H9 (cell line): ENCODE data around the gene KCTD1. TPM values are rescaled to one million over a fixed set of nuclear protein-coding genes. Genes with fewer than 3 reads are reported as not detected.

Source experiments
- DNase-seq: peaks from one replicate; pipeline ENCODE4 v3.0.0-alpha.2; 2017
- H2AFZ ChIP-seq: one replicate; pipeline ENCODE4 v1.6.1; 2013; ENCODE audit warnings: mild to moderate bottlenecking, low read length, control low read depth, moderate library complexity
- H2AK5ac ChIP-seq: 2 replicates; pipeline ENCODE4 v1.6.1; 2013; ENCODE audit warnings: low read length, control low read depth, mixed read lengths; ENCODE audit not compliant: insufficient read length
- H2BK120ac ChIP-seq: one replicate; pipeline ENCODE4 v1.6.1; 2013; ENCODE audit warnings: low read depth, mild to moderate bottlenecking, low read length, control low read depth, inconsistent platforms; ENCODE audit not compliant: poor library complexity, severe bottlenecking
- H2BK12ac ChIP-seq: 2 replicates; pipeline ENCODE4 v1.6.1; 2013; ENCODE audit warnings: low read length, control low read depth, mixed read lengths, low read depth; ENCODE audit not compliant: insufficient read length
- H2BK15ac ChIP-seq: 2 replicates; pipeline ENCODE4 v1.6.1; 2013; ENCODE audit warnings: low read depth, low read length, control low read depth
- H2BK20ac ChIP-seq: one replicate; pipeline ENCODE4 v1.6.1; 2013; ENCODE audit warnings: low read depth, mild to moderate bottlenecking, low read length, control low read depth, inconsistent platforms; ENCODE audit not compliant: poor library complexity, severe bottlenecking
- H2BK5ac ChIP-seq: 2 replicates; pipeline ENCODE4 v1.6.1; 2013; ENCODE audit warnings: low read length, control low read depth, mixed read lengths; ENCODE audit not compliant: insufficient read length
- H3K14ac ChIP-seq: 2 replicates; pipeline ENCODE4 v1.6.1; 2013; ENCODE audit warnings: low read length, control low read depth; ENCODE audit not compliant: insufficient read depth
- H3K18ac ChIP-seq: 2 replicates; pipeline ENCODE4 v1.6.1; 2013; ENCODE audit warnings: low read depth, mild to moderate bottlenecking, mixed read lengths, low read length, control low read depth; ENCODE audit not compliant: insufficient read length
- H3K23ac ChIP-seq: 2 replicates; pipeline ENCODE4 v1.6.1; 2013; ENCODE audit warnings: low read length, control low read depth, mixed read lengths, low read depth; ENCODE audit not compliant: insufficient read length
- H3K23me2 ChIP-seq: 2 replicates; pipeline ENCODE4 v1.6.1; 2013; ENCODE audit warnings: low read depth, mild to moderate bottlenecking, mixed read lengths, low read length, control low read depth; ENCODE audit not compliant: insufficient read length, poor library complexity, severe bottlenecking
- H3K27ac ChIP-seq: 2 replicates; pipeline ENCODE4 v1.5.1; 2013; ENCODE audit warnings: low read length, control low read depth, mixed read lengths, low read depth; ENCODE audit not compliant: insufficient read length
- H3K27me3 ChIP-seq: 2 replicates; pipeline ENCODE4 v1.6.1; 2013; ENCODE audit warnings: low read length, control low read depth, inconsistent platforms; ENCODE audit not compliant: insufficient read depth
- H3K4ac ChIP-seq: 2 replicates; pipeline ENCODE4 v1.6.1; 2013; ENCODE audit warnings: low read depth, mild to moderate bottlenecking, control low read depth, inconsistent platforms, low read length, moderate library complexity
- H3K4me1 ChIP-seq: 2 replicates; pipeline ENCODE4 v1.6.1; 2013; ENCODE audit warnings: low read length, control low read depth, inconsistent platforms; ENCODE audit not compliant: insufficient read depth
- H3K4me2 ChIP-seq: 2 replicates; pipeline ENCODE4 v1.6.1; 2013; ENCODE audit warnings: low read length, control low read depth, mixed read lengths; ENCODE audit not compliant: insufficient read length, insufficient read depth
- H3K56ac ChIP-seq: 2 replicates; pipeline ENCODE4 v1.6.1; 2013; ENCODE audit warnings: low read depth, mild to moderate bottlenecking, mixed read lengths, low read length, control low read depth; ENCODE audit not compliant: insufficient read length
- H3K79me1 ChIP-seq: 2 replicates; pipeline ENCODE4 v1.6.1; 2013; ENCODE audit warnings: low read depth, mild to moderate bottlenecking, moderate library complexity, low read length, control low read depth, inconsistent platforms; ENCODE audit not compliant: insufficient read depth, poor library complexity, severe bottlenecking
- H3K79me2 ChIP-seq: 2 replicates; pipeline ENCODE4 v1.6.1; 2013; ENCODE audit warnings: low read length, control low read depth, inconsistent platforms; ENCODE audit not compliant: insufficient read depth
- H3K9ac ChIP-seq: 2 replicates; pipeline ENCODE4 v1.6.1; 2013; ENCODE audit warnings: low read length, control low read depth, mixed read lengths; ENCODE audit not compliant: insufficient read length; ENCODE audit errors: extremely low read depth
- H3K9me3 ChIP-seq: one replicate; pipeline ENCODE4 v1.6.1; 2013; ENCODE audit warnings: low read depth, low read length, inconsistent platforms; ENCODE audit not compliant: control insufficient read depth
- H3T11ph ChIP-seq: one replicate; pipeline ENCODE4 v1.6.1; 2013; ENCODE audit warnings: mild to moderate bottlenecking, low read length, control low read depth, inconsistent platforms
- H4K20me1 ChIP-seq: one replicate; pipeline ENCODE4 v1.6.1; 2013; ENCODE audit not compliant: control insufficient read depth, insufficient read length, insufficient read depth
- H4K5ac ChIP-seq: 2 replicates; pipeline ENCODE4 v1.6.1; 2013; ENCODE audit warnings: low read depth, mild to moderate bottlenecking, mixed read lengths, low read length, control low read depth; ENCODE audit not compliant: insufficient read length
- H4K8ac ChIP-seq: replicated peaks from 2 replicates; pipeline ENCODE4 v1.6.1; 2013; ENCODE audit warnings: low read length, control low read depth, mixed read lengths, low read depth; ENCODE audit not compliant: insufficient read length
- H4K91ac ChIP-seq: 2 replicates; pipeline ENCODE4 v1.6.1; 2013; ENCODE audit warnings: low read depth, mild to moderate bottlenecking, moderate library complexity, mixed read lengths, low read length, control low read depth; ENCODE audit not compliant: insufficient read length
- H3K27ac Mint-ChIP-seq, 3 experiments: 2 replicates in 2 of 3; 3 replicates in 1 of 3; pipeline ENCODE4 v1.8.0; 2020 to 2021; ENCODE audit warnings: mixed read lengths in 3 of 3, mild to moderate bottlenecking in 1 of 3, moderate library complexity in 1 of 3
- H3K27me3 Mint-ChIP-seq: 2 replicates; pipeline ENCODE4 v1.8.0; 2021; ENCODE audit warnings: low read depth, mild to moderate bottlenecking, moderate library complexity, mixed read lengths
- H3K36me3 Mint-ChIP-seq, 3 experiments: 2 replicates in 2 of 3; 3 replicates in 1 of 3; pipeline ENCODE4 v1.8.0; 2020 to 2021; ENCODE audit warnings: low read depth in 3 of 3, mixed read lengths in 3 of 3; ENCODE audit not compliant: insufficient read depth in 1 of 3
- H3K4me1 Mint-ChIP-seq, 2 experiments: 2 replicates each; pipeline ENCODE4 v1.8.0; 2020; ENCODE audit warnings: mixed read lengths in 2 of 2
- H3K4me3 Mint-ChIP-seq, 2 experiments: 2 replicates in 1 of 2; 3 replicates in 1 of 2; pipeline ENCODE4 v1.8.0; 2020 to 2021; ENCODE audit warnings: mild to moderate bottlenecking in 2 of 2, mixed read lengths in 2 of 2, moderate library complexity in 1 of 2
- H3K9me3 Mint-ChIP-seq, 2 experiments: 2 replicates in 1 of 2; 3 replicates in 1 of 2; pipeline ENCODE4 v1.8.0; 2020; ENCODE audit warnings: mild to moderate bottlenecking in 2 of 2, mixed read lengths in 2 of 2, moderate library complexity in 1 of 2
- WGBS: extraction: QIAGEN DNeasy Blood & Tissue Kit; methylation state at CpG from one replicate; pipeline ENCODE4 v1.1.7; 2013; ENCODE audit warnings: missing lambda C conversion rate, low lambda C conversion rate, mixed read lengths; ENCODE audit not compliant: insufficient read length; ENCODE audit errors: extremely low coverage; 5-methylcytosine and 5-hydroxymethylcytosine counted together
- total RNA-seq: library from RNA; stranded (reverse); gene quantifications from 2 replicates; pipeline ENCODE4 v1.2.1, GENCODE V29; 2021
- TF ChIP-seq, protein P1 (sequence below): fragments of 200-600 bp; sonication (generic); conservative IDR thresholded peaks from 3 replicates; pipeline ENCODE4 v1.8.0; 2021; ENCODE audit warnings: antibody characterized with exemption, mild to moderate bottlenecking

Gene KCTD1
- total RNA-seq, 1 experiment from 2014 or later, result 10.8 TPM

DNA sequence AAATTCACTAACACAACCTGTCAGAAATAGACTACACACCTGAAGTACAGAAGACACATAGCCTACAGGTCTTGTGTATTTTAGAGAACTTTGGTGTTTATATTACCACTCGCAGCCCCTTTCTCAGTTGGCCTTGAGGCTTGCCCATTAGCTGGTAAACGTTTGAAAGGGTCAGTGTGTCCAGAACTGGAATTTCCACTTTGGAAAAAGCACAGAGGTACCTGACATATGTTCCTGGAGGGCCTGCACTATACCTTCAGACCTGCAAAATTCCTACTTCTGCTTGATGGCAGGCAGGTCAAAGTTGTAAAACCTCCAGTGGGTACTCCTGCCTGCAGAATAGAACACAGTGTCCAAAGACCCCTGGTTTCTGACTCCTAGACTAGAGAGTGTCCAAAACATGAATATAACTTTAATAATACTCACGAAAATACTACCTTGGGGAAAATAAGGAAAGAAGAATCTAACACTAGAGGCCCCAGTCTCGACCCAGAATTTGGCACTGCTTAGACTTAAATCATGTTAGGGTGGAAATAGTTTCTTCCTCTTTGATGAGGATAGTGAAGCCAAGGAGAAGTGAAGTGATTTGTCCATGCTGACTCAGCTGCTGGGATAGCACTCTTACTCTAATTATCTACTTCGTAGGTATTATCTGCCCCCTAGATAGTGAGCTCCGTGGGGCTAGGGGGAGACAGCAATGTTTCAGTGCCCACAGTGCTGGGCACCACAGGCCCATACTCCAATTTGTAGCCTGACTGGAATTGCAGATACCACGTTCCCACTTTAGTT, 2.8 kb downstream of the KCTD1 start:
- Histone ChIP-seq H3K4ac (no peak overlapping the region), H3K18ac (no peak overlapping the region), H4K20me1 (peaks cover 2% of the 10 kb centered on the region)

More for the DNA sequence above, 2.8 kb downstream of the KCTD1 start:
- WGBS, result no CpG with 5 or more reads among the region's 7 CpGs
- Mint-ChIP-seq H3K27me3 (peaks cover 49% of the 10 kb centered on the region), H3K9me3 (no peaks in the 10 kb centered on the region), H3K4me1 (peaks cover 36 to 45% of the 10 kb centered on the region in 2 experiments), H3K36me3 (peaks cover 0 to 3% (median 0%) of the 10 kb centered on the region in 3 experiments; a peak in 1 of 7 replicates), H3K27ac (no peak overlapping the region), H3K4me3 (peak overlapping the region; percentile 74 to 88)
- no peak overlapping the region for H2BK12ac ChIP-seq
- H3K9me3 ChIP-seq, result no peaks in the 10 kb centered on the region
- H2BK5ac ChIP-seq, result no peak overlapping the region
- H3T11ph ChIP-seq, result no peak overlapping the region
- H3K79me1 ChIP-seq, result no peaks in the 10 kb centered on the region
- H3K56ac ChIP-seq, result no peak overlapping the region
- H2AK5ac ChIP-seq, result no peak overlapping the region
- H3K14ac ChIP-seq, result no peak overlapping the region
- H3K4me1 ChIP-seq, result 0 out of 2 replicates have a peak, but pooled peaks cover 2% of the 10 kb centered on the region
- H3K9ac ChIP-seq, result no peak overlapping the region
- no peak overlapping the region for H3K23ac ChIP-seq
- H2BK20ac ChIP-seq, result no peak overlapping the region
- no peak overlapping the region for H4K8ac ChIP-seq
- H3K79me2 ChIP-seq, result no peaks in the 10 kb centered on the region
- no peak overlapping the region for H4K91ac ChIP-seq
- peaks cover 24% of the 10 kb centered on the region; the same call in 1 of the 2 replicates for H3K27me3 ChIP-seq
- H2AFZ ChIP-seq, result no peak overlapping the region
- peak overlapping the region; percentile 83 for H3K4me2 ChIP-seq
- H2BK15ac ChIP-seq, result no peak overlapping the region
- DNase-seq, result no peak
- TF ChIP-seq, protein P1, sequence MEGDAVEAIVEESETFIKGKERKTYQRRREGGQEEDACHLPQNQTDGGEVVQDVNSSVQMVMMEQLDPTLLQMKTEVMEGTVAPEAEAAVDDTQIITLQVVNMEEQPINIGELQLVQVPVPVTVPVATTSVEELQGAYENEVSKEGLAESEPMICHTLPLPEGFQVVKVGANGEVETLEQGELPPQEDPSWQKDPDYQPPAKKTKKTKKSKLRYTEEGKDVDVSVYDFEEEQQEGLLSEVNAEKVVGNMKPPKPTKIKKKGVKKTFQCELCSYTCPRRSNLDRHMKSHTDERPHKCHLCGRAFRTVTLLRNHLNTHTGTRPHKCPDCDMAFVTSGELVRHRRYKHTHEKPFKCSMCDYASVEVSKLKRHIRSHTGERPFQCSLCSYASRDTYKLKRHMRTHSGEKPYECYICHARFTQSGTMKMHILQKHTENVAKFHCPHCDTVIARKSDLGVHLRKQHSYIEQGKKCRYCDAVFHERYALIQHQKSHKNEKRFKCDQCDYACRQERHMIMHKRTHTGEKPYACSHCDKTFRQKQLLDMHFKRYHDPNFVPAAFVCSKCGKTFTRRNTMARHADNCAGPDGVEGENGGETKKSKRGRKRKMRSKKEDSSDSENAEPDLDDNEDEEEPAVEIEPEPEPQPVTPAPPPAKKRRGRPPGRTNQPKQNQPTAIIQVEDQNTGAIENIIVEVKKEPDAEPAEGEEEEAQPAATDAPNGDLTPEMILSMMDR, result no peak
- H3K27ac ChIP-seq, result no peak overlapping the region
- no peak overlapping the region for H2BK120ac ChIP-seq
- H4K5ac ChIP-seq, result no peak overlapping the region
- peaks cover 22% of the 10 kb centered on the region for H3K23me2 ChIP-seq
